MM.1S (cell line): ENCODE data around the gene ITPRIP.

Experiments
- CTCF ChIP-seq: fragments of 300-600 bp; sonication (generic); IDR thresholded peaks from 2 replicates; pipeline ENCODE4 v1.5.1; 2016; ENCODE audit warnings: antibody characterized with exemption, low read length, mixed read lengths
- EZH2 ChIP-seq: fragments of 300-600 bp; sonication (generic); optimal IDR thresholded peaks from 2 replicates; pipeline ENCODE3; 2017; ENCODE audit warnings: low read depth, mild to moderate bottlenecking, antibody characterized with exemption, low read length, mixed read lengths
- EZH2phosphoT487 ChIP-seq: fragments of 300-600 bp; sonication (generic); IDR thresholded peaks from 2 replicates; pipeline ENCODE4 v1.6.1; 2018; ENCODE audit warnings: antibody characterized with exemption, low read length

GRCh38 chr10:104274762-104275721 is 63.2 kb downstream of the ITPRIP start:
- TF ChIP-seq CTCF (peak; percentile 79), EZH2 (no peak), EZH2phosphoT487 (no peak)
